NCI-H345 treated with DMSO at 0.1 percent for 48 hours (cell line): ENCODE results near the gene DNAH2.

ENCODE experiments used
- DNase-seq: peaks from one replicate; lab custom pipeline; 2025; ENCODE audit not compliant: unreplicated experiment; lab: John Stamatoyannopoulos, UW

Gene DNAH2

GRCh38 chr17:7838090-7839075 is 120.8 kb downstream of the DNAH2 start:
- DNase-seq, result no peak

DNA sequence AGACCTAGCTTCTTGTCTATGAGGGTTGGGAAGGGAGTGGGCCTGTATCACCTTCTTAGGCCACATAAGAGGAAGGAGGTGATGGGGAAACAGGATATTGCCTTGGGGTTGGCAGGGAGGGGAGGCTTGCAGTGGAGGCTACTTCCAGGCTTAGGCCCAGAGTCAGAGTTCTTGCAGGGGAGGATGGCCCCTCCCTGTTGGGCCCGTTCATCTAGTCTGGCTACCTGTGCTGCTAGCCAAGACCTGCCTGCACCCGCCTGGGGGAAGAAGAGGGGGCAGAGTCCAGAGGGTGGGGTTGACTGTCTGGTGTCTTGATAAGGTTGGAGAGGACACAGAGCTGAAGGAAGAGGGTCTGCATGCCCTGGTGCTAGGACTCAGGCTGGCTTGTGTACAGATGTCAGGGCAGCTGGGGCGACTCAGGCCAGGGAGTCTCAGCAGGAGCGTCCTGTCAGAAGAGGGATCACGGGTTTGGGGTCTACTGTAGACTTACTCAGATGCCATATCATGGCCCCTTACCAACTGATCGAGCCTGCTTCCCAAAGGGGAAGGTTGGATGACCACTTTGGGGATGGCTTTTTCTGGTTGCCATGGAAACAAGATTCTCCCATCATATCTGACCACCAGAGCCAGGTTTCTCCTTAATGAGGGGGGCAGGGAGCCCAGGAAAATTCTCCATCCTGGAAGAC is 121.8 kb downstream of the DNAH2 start:
- DNase-seq, result no peak

- no peak for DNase-seq
Observed at GRCh38 chr17:7839876-7840261, 122.3 kb downstream of the DNAH2 start.

DNA sequence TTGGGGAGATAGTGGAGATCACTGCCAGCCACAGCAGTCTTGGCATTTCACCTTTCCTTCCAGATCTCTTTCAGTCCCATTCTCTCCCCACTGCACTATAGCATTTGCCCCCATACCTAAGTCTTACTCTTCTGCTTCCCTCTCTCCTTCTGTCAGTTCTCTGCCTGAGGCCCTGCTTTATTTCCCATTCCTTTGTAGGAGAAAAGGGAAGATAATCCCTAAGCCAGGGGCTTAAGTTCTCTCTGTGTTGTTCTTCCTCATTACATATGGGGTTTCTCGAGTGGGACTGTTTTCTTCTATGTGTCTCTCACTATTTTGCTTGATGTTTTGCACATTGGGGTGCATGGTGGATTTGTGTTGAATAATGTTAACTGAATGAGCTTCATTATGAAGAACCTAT is 122.9 kb downstream of the DNAH2 start:
- no peak for DNase-seq

DNA sequence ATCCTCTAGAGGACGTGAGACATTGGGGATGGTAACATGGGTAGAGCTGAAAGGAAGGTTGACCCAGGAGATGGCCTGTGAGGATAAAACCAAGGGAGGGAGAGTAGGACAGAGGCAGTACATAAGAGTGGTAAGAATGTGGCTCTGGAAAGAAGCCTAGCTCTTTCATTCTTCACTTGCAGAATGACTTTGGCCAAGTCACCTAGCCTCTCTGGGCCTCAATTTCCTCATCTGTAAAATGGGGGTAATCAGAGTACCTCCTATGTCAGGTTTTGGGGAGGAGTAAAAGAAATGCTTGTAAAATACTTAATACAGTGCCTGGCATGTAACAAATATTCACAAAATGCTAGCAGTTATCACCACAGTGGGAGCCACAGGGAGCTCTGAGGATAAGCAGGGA is 123.3 kb downstream of the DNAH2 start:
- DNase-seq, result no peak

GRCh38 chr17:7841396-7841914 is 123.9 kb downstream of the DNAH2 start:
- no peak for DNase-seq

- DNase-seq, result peak; percentile 67
Observed at GRCh38 chr17:7841915-7842379, 124.4 kb downstream of the DNAH2 start.

DNA sequence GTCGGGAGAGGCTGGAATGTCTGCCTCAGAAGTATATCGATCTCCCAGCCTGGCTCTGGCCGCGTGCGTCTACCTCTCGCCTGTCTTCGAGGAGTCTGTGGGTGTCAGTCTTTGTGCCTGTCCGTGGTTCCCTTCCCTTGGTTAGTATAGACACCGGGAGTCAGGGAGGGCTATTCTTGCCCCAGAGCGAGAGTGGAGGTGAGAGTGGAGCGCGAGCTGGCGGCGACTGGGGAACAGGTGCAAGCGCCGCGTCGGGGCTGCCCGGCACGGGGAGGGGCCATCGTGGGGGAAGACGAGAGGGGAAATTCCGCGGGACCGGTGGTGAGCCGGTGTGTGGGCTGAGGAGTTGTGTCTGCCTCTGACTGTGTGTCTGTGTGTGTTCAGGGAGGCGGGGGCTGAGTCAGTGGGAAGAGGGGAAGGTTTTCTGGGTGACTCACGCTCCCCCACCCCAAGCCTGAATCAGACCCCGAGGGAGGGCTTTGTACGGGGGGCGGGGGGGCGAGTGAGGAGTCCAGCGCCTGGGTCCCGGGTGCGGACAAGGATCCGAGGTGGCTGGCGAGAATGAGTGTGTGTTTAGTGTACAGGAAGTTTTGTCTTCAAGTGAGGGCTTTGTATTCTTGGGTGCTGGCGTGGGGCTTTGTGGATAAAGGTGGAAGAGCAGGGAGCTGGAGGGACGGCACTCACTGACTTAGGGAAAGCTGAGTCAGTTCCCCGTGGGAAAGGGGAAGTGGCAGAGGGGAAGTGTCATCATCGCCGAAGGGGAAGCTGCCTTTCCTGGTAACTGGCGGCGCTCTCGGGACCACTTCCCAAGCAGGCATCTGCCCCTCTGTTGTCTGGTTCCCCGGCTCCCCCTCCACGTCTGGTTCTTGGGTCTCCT is 125.1 kb downstream of the DNAH2 start:
- DNase-seq, result no peak

DNA sequence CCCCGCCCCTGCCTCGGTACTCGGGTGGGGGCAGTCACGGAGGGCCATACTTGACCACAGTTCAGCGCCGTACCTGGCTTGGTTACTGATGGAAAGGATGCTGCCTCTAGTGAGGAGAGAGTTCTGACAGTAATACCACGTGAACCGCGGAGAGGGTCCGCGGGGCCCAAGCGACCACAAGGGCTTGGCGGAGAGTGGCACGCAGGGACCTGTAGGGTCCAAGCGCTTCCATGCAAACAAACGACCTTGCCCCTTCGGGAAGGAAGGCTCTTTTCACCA is 125.7 kb downstream of the DNAH2 start:
- DNase-seq, result no peak

GRCh38 chr17:7843536-7844291 is 126.2 kb downstream of the DNAH2 start:
- peak; percentile 42 for DNase-seq

DNA sequence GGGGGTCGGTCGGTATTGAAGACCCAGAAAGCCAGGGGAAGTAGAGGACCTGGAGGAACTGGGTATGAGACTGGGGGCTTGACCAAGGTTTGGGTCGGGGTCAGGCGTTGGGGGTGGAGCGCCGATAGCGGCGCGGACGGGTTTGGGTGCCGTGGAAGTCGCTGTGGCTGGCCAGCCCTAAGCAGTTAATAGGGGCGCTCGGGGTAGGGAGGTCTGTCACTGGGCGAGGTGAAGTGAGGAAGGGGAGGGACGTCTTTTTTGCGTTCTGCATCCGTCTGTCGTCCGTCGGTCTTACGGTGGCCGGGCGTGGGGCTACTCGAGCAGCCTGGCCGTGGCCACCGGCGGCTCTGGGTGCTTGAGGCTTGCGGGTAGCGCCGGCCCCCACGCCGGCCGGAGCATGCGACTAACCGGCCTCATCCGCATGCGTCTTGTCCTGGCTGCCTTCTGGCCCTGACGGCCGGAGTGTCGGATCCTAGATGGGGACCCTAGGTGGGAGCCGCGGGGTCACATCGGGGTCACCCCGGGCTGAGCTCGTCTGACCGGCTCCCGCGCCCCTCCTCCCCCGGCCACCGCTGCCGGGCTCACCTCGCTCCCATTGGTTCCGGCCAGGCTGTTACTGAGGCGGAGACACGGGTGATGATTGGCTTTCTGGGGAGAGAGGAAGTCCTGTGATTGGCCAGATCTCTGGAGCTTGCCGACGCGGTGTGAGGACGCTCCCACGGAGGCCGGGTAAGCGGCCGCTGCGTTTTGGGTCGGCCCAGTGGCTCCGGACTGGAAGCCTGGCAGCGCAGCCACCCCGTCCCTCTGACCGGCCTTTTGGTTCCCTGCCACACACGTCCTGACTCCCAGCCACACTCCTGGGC is 127.0 kb downstream of the DNAH2 start:
- peak; percentile 57 for DNase-seq

DNA sequence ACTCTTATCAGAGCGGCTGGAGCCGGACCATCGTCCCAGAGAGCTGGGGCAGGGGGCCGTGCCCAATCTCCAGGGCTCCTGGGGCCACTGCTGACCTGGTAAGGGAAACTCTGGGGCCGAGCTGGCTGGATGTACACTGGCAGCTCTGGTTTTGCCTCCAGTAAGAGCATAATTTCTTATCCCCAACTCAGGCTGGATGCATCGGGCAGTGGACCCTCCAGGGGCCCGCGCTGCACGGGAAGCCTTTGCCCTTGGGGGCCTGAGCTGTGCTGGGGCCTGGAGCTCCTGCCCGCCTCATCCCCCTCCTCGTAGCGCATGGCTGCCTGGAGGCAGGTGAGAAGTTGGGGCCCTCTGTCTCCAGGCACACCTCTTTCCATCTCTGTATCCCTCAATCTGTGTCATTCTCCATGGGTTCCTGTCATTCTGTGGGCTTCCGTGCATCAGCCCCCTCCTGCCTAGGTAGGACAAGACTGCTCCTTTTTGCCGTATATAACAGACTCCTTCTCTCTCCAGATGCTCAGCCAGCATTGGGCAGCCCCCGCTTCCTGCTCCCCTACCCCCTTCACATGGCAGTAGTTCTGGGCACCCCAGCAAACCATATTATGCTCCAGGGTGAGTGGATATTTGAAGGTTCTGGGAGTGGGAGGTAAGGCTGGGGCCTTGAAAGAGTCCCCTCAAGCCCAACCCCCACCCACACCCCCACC is 128.0 kb downstream of the DNAH2 start:
- no peak for DNase-seq

DNA sequence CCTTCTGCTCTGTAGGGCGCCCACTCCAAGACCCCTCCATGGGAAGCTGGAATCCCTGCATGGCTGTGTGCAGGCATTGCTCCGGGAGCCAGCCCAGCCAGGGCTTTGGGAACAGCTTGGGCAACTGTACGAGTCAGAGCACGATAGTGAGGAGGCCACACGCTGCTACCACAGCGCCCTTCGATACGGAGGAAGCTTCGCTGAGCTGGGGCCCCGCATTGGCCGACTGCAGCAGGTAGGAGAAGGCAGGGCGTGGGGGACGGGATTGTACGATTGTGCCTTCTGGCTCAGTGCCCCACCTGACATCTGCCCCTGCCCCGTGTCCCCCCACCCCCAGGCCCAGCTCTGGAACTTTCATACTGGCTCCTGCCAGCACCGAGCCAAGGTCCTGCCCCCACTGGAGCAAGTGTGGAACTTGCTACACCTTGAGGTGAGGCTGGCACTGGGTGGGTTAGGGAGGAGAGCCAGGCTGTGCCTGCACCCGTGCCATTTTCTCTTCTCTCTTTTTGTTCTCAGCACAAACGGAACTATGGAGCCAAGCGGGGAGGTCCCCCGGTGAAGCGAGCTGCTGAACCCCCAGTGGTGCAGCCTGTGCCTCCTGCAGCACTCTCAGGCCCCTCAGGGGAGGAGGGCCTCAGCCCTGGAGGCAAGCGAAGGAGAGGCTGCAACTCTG is 128.7 kb downstream of the DNAH2 start:
- DNase-seq, result no peak

DNA sequence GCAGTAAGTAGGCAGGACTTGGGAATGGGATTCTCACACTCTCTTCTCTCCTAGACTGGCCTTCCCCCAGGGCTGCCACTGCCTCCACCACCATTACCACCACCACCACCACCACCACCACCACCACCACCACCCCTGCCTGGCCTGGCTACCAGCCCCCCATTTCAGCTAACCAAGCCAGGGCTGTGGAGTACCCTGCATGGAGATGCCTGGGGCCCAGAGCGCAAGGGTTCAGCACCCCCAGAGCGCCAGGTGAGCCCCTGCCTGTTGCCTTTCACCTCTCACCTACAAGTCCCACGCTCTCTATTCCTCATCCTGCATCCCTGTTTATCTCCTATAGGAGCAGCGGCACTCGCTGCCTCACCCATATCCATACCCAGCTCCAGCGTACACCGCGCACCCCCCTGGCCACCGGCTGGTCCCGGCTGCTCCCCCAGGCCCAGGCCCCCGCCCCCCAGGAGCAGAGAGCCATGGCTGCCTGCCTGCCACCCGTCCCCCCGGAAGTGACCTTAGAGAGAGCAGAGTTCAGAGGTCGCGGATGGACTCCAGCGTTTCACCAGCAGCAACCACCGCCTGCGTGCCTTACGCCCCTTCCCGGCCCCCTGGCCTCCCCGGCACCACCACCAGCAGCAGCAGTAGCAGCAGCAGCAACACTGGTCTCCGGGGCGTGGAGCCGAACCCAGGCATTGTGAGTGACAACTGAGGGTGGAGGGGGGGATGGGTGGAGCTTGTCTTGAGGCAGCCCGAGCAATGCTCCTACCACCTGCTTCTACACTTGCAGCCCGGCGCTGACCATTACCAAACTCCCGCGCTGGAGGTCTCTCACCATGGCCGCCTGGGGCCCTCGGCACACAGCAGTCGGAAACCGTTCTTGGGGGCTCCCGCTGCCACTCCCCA is 129.5 kb downstream of the DNAH2 start:
- no peak for DNase-seq

GRCh38 chr17:7848131-7848579 is 130.6 kb downstream of the DNAH2 start:
- DNase-seq, result no peak

DNA sequence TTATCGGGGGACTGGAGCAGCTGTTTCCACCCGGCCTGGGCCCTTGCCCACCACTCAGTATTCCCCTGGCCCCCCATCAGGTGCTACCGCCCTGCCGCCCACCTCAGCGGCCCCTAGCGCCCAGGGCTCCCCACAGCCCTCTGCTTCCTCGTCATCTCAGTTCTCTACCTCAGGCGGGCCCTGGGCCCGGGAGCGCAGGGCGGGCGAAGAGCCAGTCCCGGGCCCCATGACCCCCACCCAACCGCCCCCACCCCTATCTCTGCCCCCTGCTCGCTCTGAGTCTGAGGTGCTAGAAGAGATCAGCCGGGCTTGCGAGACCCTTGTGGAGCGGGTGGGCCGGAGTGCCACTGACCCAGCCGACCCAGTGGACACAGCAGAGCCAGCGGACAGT is 131.2 kb downstream of the DNAH2 start:
- no peak for DNase-seq

GRCh38 chr17:7849130-7849750 is 131.7 kb downstream of the DNAH2 start:
- no peak for DNase-seq
